ENCODE results near the gene NEK11. TPM values are rescaled to one million over a fixed set of nuclear protein-coding genes. Genes with fewer than 3 reads are reported as not detected.

The NEK11 gene
- 1 to 10 TPM; 3.5 to 8.6 (median 5.5) TPM for total RNA-seq

GRCh38 chr3:131026321-131027151 lies at the start of gene NEK11, which contains the start of gene ASTE1:
Gene NEK11, plus strand, starts transcription at chr3:131026877. Its CDS starts 2,832 bp downstream, at chr3:131029709.
Gene ASTE1, minus strand, starts transcription at chr3:131026825. Its CDS starts 1,519 bp downstream, at chr3:131025306.
- Histone ChIP-seq H3K4me3 (peak within 1 kb of the TSS; percentile 56 to 84 (median 68)), H3K4me1 (peaks cover 3 to 51% (median 7%) of the 10 kb centered on the region in 4 donors), H3K27me3 (no peaks in the 10 kb centered on the region), H3K36me3 (peaks cover 0 to 6% (median 0%) of the 10 kb centered on the region in 3 donors), H3K27ac (peak within 1 kb of the TSS; percentile 79 to 96 (median 88)), H3K9me3 (no peaks in the 10 kb centered on the region)
- DNase-seq = peak; percentile 89 to 95 (median 95)
- TF ChIP-seq CTCF (IDR thresholded peaks at IDR 0.05) (no peak), POLR2A (IDR thresholded peaks at IDR 0.05) (peak; percentile 74)

DNA sequence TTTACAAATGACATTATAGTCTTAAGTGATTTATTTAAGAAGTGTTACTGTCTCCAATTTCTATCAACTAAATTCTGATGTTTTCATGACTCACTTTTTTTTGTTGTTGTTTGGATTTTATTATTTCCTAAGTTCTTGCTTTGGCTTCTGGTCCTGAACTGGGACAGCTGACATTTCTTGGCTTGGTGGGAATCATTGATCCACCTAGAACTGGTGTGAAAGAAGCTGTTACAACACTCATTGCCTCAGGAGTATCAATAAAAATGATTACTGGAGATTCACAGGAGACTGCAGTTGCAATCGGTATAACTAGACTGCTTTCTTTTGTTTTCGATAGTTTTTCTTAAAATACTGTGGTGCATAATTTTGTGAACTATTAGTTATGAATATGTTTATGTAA lies 47.6 kb upstream of the NEK11 start:
- Histone ChIP-seq H3K27me3 (no peaks in the 10 kb centered on the region), H3K9me3 (no peaks in the 10 kb centered on the region), H3K36me3 (no peaks in the 10 kb centered on the region), H3K4me3 (no peak overlapping the region), H3K27ac (no peak overlapping the region), H3K4me1 (no peaks in the 10 kb centered on the region)
- TF ChIP-seq POLR2A (IDR thresholded peaks at IDR 0.05) (no peak), CTCF (IDR thresholded peaks at IDR 0.05) (no peak)
- DNase-seq = no peak

DNA sequence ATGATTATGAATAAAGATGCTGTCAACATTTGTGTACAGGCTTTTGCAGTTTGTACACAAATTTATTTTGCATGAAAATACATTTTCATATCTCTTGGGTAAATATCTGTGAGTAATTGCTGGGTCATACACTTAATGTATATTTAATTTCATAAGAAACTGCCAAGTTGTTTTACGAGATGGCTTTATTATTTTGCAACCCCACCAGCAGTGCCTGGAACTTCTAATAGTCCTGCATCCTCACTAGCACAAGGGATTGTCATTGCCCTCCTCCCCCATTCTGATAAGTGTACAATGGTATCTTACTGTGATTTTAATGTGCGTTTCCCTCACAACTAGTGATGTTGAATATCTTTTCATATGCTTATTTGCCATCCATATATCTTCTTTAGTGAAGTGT lies 45.2 kb upstream of the NEK11 start:
- Histone ChIP-seq H3K4me1 (no peaks in the 10 kb centered on the region), H3K27ac (no peak overlapping the region), H3K36me3 (no peaks in the 10 kb centered on the region), H3K4me3 (no peak overlapping the region), H3K27me3 (no peaks in the 10 kb centered on the region), H3K9me3 (no peaks in the 10 kb centered on the region)
- no peak for DNase-seq
- no peak for TF ChIP-seq CTCF (IDR thresholded peaks at IDR 0.05)
- no peak for TF ChIP-seq POLR2A (IDR thresholded peaks at IDR 0.05)

DNA sequence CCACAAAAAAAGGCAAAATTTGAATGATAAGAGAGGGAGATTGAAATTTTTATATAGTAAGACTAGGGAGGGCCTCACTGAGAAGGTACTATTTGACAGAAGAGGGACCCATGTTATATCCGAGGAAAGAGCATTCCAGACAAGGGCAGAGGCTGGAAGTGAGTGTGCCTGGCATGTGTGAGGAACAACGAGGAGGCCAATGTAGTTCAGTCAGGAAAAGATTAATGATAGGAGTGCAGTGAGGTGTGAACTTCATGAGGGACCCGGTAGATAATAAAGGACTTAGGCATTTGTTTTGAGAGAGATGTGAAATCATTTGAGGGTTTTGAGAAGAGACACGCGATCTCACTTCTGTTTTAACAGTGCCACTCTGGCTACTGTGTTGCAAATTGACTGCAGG lies 36.4 kb upstream of the NEK11 start:
- no peak for DNase-seq
- TF ChIP-seq POLR2A (IDR thresholded peaks at IDR 0.05) (no peak), CTCF (IDR thresholded peaks at IDR 0.05) (no peak)

GRCh38 chr3:130991126-130991525 lies 35.6 kb upstream of the NEK11 start:
- H3K4me3 ChIP-seq = no peak overlapping the region
- H3K36me3 ChIP-seq = peaks cover 0 to 27% (median 0%) of the 10 kb centered on the region in 3 donors
- no peak for TF ChIP-seq CTCF (IDR thresholded peaks at IDR 0.05)
- no peak for TF ChIP-seq POLR2A (IDR thresholded peaks at IDR 0.05)
- H3K9me3 ChIP-seq = no peaks in the 10 kb centered on the region
- H3K4me1 ChIP-seq = no peaks in the 10 kb centered on the region
- H3K27ac ChIP-seq = no peak overlapping the region
- DNase-seq = no peak
- H3K27me3 ChIP-seq = no peaks in the 10 kb centered on the region

More for the DNA sequence above, 36.4 kb upstream of the NEK11 start:
- H3K4me3 ChIP-seq = no peak overlapping the region
- no peaks in the 10 kb centered on the region for H3K27me3 ChIP-seq
- no peak overlapping the region for H3K27ac ChIP-seq
- H3K4me1 ChIP-seq = no peaks in the 10 kb centered on the region
- no peaks in the 10 kb centered on the region for H3K9me3 ChIP-seq
- H3K36me3 ChIP-seq = peaks cover 0 to 19% (median 0%) of the 10 kb centered on the region in 3 donors

Data from Peyer's patch (tissue), 4 donors.